NOMO-1 treated with DMSO at 0.1 percent for 48 hours (cell line): ENCODE data around the gene NBAS.
"Not testable (repeated sequence)": the region's sequence is repeated elsewhere in the genome, so short reads cannot be mapped to it uniquely, and the experiment has no call there.

Experiments used
- DNase-seq: peaks from one replicate; lab custom pipeline; 2025; ENCODE audit not compliant: unreplicated experiment; lab: John Stamatoyannopoulos, UW

The NBAS gene

DNA sequence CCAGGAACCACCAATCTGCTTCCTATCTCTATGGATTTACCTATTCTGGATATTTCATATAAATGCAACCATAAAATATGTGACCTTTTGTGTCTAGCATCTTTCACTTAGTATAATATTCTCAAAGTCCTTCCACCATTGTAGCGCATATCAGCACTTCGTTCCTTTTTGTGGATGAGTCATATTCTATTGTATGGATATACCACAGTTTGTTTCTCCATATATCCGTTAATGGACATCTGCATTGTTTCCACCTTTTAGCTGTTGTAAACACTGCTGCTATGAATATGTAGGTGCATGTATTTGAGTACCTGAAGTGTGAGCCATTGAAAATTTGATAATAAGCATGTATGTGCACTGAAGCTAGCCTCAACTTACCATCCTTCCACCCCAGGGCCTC lies 80.1 kb downstream of the NBAS start:
- DNase-seq = no peak

DNA sequence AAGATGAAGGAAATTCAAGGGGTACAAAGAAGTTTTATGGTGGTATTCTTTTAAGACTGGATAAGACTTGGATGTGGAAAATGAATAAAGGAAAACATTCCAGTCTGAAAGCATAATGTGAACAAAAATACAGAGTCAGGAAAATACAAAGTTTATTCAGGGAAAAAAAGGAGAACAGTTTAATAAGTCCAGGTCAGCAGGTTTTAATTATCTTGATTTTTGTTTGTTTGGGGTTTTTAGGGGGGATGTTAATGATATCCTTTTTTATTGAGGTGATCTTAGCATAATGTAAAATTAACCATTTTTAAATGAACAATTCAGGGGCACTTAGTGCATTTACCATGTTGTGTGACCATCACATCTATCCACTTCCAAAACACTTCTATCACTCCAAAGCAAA lies 80.6 kb downstream of the NBAS start:
- no peak for DNase-seq

DNA sequence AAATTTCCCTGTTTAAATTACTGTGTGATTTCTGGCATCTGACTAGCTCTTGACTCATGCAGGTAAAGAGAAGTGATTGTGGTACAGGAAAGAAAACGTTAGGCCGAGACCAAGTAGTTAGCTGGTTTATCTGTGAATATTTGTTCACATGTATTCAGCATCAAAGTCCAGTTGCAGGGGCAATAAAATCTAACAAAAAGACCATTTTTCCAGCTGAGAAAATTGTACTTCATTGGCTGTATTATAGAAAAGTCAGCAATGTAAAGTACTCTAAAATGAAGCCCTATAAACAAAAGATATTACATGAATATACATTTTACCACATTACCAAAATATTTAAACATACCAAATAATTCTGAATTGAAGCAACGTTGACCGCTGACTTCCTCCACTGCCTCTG lies 88.3 kb downstream of the NBAS start:
- no peak for DNase-seq

DNA sequence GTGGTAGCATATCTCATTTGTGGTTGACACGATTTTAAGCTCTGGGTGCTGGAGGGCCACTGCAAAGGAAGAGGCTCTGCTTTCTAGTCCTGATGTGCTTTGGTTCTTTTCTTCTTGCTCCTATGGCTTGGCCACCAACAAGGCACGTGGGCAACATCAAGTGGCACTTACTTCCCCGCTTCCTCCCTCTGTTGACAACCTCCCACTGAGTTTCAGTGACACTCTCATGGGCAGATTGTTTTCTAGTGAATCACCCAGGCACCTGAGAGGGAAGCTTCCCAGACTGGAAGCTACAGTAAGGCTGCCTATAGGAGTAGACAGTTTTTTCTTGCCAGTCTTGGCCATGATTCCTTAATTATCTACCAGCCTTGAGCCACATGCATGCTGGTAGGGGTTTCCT lies 89.0 kb downstream of the NBAS start:
- DNase-seq = no peak

DNA sequence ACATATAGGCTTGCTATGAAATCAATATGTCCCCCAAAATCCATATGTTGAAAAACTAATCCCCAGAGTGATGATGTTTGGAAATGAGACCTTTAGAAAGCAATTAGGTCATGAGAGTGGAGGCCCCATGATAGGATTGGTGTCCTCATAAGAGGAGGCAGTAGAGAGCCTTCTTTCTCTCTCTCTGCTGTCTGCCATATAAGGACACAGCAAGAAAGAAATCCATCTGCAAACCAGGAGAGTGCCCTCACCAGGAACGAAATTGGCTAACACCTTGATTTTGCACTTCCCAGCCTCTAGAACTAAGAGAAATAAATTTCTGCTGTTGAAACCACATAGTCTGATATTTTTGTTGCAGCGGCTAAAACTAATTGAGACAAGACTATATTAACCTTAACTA lies 89.5 kb downstream of the NBAS start:
- no peak for DNase-seq

DNA sequence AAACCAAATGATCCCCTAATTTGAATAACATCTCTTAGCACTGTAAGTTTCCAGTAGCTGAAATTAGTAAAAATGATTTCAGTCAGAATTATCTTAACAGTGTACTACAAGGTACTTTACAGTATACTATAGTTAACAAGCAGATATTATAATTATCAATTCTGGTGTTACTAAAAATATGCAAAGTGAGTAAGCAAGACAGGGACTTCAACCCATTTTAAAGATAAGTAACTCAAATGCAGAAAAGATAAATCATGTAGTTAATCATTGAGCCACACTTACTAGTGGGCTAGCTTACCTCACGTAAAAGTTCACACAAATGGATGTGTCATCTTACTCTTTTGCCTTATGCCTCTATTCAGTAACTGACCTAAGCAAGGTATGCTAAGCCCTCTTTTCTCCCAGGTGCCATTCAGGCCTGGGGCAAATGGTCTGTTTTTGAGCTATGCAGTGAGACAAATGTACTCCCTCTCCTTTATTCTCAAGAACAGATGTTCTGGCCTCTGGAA lies 101.0 kb downstream of the NBAS start:
- no peak for DNase-seq

DNA sequence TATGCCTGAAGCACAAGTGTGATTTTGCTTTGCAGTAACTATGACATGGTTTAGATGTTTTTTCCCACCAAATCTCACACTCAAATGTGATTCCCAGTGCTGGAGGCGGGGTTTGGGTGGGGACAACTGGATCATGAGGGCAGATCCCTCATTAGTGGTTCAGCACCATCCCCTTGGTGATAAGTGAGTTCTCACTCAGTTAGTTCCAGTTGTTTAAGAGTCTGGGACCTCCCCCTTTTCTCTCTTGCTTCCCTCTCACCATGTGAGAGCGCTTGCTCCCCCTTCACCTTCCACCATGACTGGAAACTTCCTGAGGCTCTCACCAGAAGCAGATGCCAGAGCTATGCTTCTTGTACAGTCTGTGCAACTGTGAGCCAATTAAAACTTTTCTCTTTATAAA lies 102.9 kb downstream of the NBAS start:
- no peak for DNase-seq

DNA sequence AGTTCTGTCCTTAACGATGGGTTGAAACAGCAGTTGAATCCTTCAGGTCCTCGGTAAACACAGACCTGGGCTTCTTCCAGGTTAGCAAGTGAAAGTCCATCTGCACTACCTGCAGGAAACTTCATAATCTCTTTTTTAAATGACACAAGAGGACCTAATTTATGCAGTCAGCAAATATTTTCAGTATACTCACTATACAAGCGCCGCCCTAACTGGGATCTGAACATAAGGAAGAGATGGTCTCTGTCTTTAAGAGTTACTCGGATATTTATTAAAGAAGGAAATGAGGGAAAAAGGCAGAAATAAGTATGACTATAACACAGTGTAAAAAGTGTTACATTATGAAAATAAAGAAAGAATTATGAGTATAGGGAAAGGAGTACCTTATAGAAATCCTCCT lies 103.3 kb downstream of the NBAS start:
- no peak for DNase-seq

DNA sequence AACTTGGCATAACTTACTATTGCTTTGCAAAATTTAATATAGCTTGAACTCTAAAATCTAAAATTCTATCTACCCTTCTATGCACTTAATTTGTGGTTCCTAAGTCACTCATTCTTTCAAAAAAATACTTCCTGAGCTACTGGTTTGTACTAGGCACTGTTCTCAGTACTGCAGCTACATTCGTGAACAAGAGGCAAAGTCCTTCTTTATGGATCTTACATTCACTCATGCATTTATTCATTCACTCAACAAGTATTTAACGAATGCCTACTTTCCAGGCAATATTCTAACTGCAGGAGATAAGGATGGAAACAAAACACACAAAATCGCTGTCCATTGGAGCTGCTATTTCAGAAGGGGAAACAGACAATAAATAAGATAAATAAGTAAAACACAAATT lies 104.8 kb downstream of the NBAS start:
- no peak for DNase-seq

DNA sequence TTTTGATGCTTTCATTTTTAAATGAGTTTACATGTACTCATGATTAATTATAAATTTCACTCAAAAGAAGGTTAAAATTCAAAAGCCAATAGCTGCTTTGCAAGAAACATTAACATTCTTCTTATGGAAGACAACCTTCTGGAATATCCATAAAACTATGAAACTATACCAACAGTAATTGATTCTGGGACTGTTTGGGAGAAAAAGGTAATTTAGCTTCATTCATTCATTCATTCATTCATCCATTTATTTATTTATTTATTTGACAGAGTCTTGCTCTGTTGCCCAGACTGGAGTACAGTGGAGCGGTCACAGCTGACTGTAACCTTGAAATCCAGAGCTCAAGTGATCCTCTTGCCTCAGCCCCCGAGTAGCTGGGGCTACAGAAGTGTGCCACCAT lies 110.3 kb downstream of the NBAS start:
- no peak for DNase-seq

DNA sequence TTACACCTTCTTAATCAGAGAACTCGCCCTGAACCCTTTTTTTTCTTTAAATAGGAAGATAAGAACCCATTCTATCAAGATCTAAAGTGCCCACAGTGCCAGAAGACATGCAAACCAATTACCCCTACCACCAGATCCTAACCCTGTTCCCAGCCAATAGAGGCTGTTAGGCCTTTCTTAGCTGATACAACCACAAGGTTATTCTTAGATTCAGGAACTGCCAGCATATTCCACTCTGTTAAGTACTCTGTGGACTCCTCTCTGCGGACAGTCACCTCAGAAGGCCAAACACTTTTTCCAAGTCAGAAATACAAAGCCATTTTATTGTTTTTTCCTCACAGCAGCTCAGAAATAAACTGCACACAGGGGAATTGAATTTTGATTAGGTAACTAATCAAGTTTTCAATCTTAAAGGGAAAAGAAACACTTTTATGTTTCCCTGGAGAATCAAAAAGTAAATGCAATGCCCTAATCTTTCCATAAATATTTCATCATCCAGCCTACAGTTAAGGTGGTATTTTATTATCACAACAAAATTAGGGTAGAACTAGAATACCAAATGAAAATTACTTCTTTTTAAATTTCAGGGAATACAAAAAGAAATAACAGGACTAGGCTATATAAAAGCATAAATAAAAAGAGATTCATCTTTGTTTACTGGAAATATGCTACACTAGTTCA lies 111.4 kb downstream of the NBAS start:
- peak; percentile 40 for DNase-seq

DNA sequence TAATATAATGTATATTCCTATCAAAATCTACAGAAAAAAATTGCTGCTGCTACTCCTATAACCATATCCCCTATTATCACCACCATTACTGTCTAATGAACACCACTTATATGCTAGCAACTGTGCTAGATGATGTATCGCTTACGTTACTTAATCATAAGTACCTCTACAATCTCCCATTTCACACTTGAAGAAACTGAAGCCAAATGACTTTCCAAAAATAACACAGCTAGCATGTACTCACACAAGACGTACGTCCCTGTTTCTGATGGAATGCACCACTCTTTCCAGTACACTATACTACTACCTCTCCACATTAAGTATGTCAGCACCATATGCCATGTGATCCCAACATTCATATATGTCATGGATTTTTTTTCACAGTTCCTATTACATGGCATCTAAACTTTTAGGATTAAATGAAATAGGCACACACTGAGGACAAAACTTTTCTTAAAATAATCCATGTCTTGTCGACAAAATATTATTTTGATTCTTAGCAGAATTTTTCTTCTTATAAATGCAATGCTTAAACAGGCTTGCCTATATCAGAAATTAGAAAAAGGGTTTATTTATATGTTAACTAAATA lies 112.8 kb downstream of the NBAS start:
- DNase-seq = no peak

DNA sequence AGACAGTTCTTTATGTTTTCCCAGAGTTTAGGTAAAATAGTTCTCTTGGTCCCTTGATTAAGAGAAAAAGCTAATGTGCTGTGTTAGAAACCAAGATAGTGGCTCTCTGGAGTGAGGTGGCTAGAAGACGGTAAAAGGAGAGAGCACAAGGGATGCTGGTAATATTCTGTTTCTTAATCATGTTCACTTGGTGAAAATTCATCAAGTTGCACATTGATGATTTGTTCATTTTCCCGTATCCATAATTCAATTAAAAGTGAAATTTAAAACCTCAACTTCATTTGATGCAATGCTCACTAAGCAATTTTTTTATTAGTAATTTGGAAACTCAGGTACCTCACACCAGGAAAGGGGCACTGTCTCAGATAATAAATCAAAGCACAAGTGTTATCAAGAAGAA lies 113.8 kb downstream of the NBAS start:
- no peak for DNase-seq

DNA sequence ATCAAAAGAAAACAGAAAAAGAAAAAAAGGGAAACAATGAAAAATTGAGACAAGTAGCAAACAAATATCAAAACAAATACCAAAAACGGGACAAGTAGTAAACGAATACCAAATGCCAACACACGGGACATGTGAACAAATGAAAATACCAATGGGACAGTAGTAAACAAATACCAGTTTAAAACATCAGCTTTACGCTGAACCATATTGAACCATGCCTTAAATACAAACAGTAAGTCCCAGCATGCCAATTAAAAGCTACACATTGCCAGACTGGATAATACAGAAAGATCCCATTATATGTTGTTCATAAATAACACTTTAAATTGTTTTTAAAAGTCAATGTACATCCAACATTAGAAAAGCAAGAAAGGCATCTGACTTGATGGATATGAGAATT lies 114.2 kb downstream of the NBAS start:
- no peak for DNase-seq

DNA sequence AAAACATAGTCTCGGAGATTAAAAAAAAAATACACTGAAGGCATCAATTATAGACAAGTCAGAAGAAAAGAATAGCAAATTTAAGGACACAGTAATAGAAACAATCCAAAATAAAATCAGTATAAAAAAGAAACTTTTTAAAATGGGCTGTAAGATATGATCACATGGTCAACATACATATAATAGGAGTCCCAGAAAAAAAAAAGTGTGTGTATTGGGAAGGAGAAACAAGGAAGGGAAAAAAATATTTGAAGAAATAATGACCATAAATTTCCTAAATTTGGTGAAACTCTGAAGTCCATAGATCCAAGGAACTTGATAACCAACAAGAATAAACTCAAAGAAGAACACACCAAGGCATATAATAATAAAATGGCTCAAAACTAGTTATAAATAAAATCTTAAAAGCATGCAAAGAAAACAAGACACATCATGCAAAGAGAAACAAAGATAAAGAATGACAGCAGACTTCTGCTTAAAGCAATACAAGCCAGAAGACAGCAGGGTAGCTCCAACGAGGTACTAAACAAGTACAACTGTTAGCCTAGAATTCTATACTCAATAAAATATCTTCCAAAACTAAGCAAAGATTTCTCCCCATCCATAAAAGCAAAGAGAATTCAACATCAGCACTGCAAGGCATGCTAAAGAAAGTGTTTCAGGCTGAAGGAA lies 115.1 kb downstream of the NBAS start:
- DNase-seq = no peak

DNA sequence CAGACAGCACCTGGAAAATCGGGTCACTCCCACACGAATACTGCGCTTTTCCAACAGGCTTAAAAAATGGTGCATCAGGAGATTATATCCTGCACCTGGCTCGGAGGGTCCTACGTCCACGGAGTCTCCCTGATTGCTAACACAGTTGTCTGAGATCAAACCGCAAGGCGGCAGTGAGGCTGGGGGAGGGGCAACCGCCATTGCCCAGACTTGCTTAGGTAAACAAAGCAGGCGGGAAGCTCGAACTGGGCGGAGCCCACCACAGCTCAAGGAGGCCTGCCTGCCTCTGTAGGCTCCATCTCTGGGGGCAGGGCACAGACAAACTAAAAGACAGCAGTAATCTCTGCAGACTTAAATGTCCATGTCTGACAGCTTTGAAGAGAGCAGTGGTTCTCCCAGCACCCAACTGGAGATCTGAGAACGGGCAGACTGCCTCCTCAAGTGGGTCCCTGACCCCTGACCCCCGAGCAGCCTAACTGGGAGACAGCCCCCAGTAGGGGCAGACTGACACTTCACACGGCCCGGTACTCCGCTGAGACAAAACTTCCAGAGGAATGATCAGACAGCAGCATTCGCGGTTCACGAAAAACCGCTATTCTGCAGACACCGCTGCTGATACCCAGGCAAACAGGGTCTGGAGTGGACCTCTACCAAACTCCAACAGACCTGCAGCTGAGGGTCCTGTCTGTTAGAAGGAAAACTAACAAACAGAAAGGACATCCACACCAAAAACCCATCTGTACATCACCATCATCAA lies 121.2 kb downstream of the NBAS start:
- not testable (repeated sequence) for DNase-seq

DNA sequence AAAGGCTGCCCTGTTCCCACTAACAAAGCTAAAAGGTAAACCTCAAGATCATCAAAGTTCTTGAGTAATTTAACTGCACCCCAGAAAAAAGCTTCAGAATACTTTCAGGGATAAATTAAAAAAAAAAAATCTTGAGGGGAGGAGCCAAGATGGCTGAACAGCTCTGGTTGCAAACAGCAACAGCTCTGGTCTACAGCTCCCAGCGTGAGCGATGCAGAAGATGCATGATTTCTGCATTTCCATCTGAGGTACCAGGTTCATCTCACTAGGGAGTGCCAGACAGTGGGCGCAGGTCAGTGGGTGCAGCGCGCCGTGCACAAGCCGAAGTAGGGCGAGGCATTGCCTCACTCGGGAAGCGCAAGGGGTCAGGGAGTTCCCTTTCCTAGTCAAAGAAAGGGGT lies 121.8 kb downstream of the NBAS start:
- not testable (repeated sequence) for DNase-seq

DNA sequence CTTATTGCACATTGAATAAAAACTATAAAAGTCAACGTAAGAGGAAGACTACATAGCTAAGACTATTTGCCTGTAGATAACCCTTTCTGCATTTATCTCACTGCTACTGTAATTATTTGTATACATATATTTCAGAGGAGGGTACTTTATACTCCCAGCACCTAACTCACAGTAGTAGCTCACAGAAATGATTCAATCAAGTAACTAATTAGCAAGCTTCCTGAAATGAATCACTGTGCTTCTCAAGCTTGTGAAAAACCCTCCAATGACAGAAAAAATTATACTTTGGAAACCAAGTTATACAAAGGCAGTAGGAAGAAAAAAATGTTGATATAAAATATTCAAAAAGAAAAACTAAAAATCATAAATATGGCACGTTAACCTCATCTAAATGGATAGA lies 124.9 kb downstream of the NBAS start:
- no peak for DNase-seq

DNA sequence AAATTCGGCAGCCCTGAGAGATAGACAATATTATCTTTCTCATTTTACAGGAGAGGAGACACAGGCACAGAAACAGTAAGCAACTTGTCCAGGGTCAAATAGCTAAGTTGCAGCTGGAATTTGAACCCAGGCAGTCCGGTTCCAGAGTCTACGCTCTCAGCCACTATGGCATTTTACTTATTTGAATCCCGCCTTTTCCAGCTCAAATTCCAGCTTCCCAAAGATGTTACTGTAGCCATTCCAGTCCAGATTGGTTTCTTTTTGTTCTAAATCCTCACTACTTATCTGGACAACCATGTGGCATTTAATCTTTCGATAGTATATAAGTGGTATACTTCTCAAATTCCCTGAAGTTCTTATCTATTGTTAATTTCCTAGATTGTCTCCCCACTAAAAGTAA lies 125.7 kb downstream of the NBAS start:
- no peak for DNase-seq

DNA sequence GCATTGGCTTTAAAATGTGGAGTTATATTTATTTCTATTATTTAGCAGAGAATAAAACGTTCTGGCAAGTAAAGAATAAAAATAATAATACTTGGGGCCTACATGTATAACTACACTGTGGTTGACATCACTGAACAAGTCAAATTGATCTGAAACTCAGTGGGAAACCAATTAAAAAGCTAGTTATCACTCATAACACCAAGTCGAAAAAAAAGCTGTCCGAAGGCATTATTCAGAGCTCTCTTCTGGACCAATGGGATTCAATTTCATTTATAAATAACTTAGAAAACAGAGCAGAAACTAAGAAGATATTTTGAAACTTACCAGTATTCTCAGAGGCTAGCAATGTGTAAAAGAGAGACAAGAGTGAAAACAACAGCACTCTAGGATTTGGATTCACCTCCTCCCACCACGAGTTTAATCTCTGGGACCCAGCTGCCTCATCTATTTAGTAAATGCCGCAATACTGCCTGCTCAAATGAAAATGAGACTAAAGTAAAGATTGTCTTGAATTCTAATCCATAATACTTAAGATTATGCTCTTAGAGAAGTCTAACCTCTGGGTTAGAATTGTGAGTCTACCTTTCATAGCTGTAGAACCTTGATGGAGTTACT lies 128.4 kb downstream of the NBAS start:
- no peak for DNase-seq

DNA sequence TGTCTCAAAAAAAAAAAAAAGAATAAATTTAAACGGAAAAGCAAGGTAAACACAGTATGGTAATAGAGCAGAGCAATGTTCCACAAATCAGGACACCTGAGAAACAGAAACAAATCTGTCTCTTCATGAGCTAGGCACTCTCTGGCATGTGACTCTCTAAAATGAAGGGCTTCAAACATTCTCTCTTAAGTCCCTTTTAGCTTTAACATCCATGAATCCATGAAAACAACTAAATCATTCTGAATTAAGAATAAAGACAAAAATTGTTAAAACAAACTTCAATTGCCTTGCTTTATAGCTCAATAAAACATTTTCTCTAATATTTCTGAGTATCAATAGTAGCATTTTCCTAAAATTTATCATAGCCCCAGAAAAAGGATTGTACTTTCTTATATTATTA lies 132.1 kb downstream of the NBAS start:
- no peak for DNase-seq
